ENCODE data around the gene ALDH1A1.
"Not testable (repeated sequence)": the region's sequence is repeated elsewhere in the genome, so short reads cannot be mapped to it uniquely, and the experiment has no call there.

Gene ALDH1A1

GRCh38 chr9:72943844-72944462, 8.9 kb downstream of the ALDH1A1 start:
- no peak for DNase-seq (ENCODE audit: low read depth in 2 of 2)

- DNase-seq (ENCODE audit: low read depth in 2 of 2) = no peak
Measured at GRCh38 chr9:72942451-72942850, 10.4 kb downstream of the ALDH1A1 start.

- DNase-seq (ENCODE audit: low read depth in 2 of 2) = not testable (repeated sequence)
Measured at GRCh38 chr9:72939581-72939980, 13.3 kb downstream of the ALDH1A1 start.

GRCh38 chr9:72937545-72937944, 15.3 kb downstream of the ALDH1A1 start:
- no peak for DNase-seq (ENCODE audit: low read depth in 2 of 2)

- no peak for DNase-seq (ENCODE audit: low read depth in 2 of 2)
Measured at GRCh38 chr9:72936679-72937078, 16.2 kb downstream of the ALDH1A1 start.

GRCh38 chr9:72936266-72936665, 16.6 kb downstream of the ALDH1A1 start:
- DNase-seq (ENCODE audit: low read depth in 2 of 2) = no peak

- DNase-seq (ENCODE audit: low read depth in 2 of 2) = no peak
Measured at GRCh38 chr9:72935595-72935994, 17.3 kb downstream of the ALDH1A1 start.

- DNase-seq (ENCODE audit: low read depth in 2 of 2) = no peak
Measured at GRCh38 chr9:72933730-72934665, 18.9 kb downstream of the ALDH1A1 start.

GRCh38 chr9:72932619-72933018, 20.2 kb downstream of the ALDH1A1 start:
- DNase-seq (ENCODE audit: low read depth in 2 of 2) = no peak

- no peak for DNase-seq (ENCODE audit: low read depth in 2 of 2)
Measured at GRCh38 chr9:72931897-72932296, 21.0 kb downstream of the ALDH1A1 start.

- DNase-seq (ENCODE audit: low read depth in 2 of 2) = no peak
Measured at GRCh38 chr9:72931437-72931836, 21.4 kb downstream of the ALDH1A1 start.

GRCh38 chr9:72930828-72931227, 22.0 kb downstream of the ALDH1A1 start:
- no peak for DNase-seq (ENCODE audit: low read depth in 2 of 2)

- no peak for DNase-seq (ENCODE audit: low read depth in 2 of 2)
Measured at GRCh38 chr9:72929542-72929941, 23.3 kb downstream of the ALDH1A1 start.

GRCh38 chr9:72928042-72928507, 24.8 kb downstream of the ALDH1A1 start:
- DNase-seq (ENCODE audit: low read depth in 2 of 2) = no peak

GRCh38 chr9:72926506-72926905, 26.3 kb downstream of the ALDH1A1 start:
- no peak for DNase-seq (ENCODE audit: low read depth in 2 of 2)

- no peak for DNase-seq (ENCODE audit: low read depth in 2 of 2)
Measured at GRCh38 chr9:72925891-72926290, 27.0 kb downstream of the ALDH1A1 start.

GRCh38 chr9:72925126-72925789, 27.6 kb downstream of the ALDH1A1 start:
- DNase-seq (ENCODE audit: low read depth in 2 of 2) = no peak

GRCh38 chr9:72924154-72924790, 28.6 kb downstream of the ALDH1A1 start:
- DNase-seq (ENCODE audit: low read depth in 2 of 2) = no peak

GRCh38 chr9:72923077-72923476, 29.8 kb downstream of the ALDH1A1 start:
- DNase-seq (ENCODE audit: low read depth in 2 of 2) = no peak

GRCh38 chr9:72921888-72922654, 30.8 kb downstream of the ALDH1A1 start:
- DNase-seq (ENCODE audit: low read depth in 2 of 2) = no peak

GRCh38 chr9:72919246-72919945, 33.5 kb downstream of the ALDH1A1 start:
- DNase-seq (ENCODE audit: low read depth in 2 of 2) = no peak
